B cell (primary cell): ENCODE measurements around the gene CD81. TPM values are rescaled to one million over a fixed set of nuclear protein-coding genes. Genes with fewer than 3 reads are reported as not detected.

Experiments
- ATAC-seq: fragments of 200-7000 bp; cut with Tn5 transposase; one replicate; pipeline ENCODE4 v1.10.0; 2021; ENCODE audit warnings: low read depth, mild to moderate bottlenecking, moderate number of reproducible peaks, moderate library complexity
- CTCF ChIA-PET: fragments of 350-600 bp; sonication (Branson Sonifier 250); formaldehyde crosslinking; loops from one replicate; lab custom pipeline; 2021; ENCODE audit warnings: antibody characterized with exemption, inconsistent platforms; lab: Charles Lee
- POLR2A ChIA-PET: fragments of 350-600 bp; sonication (Branson Sonifier 250); formaldehyde crosslinking; loops from one replicate; lab custom pipeline; 2021; ENCODE audit warnings: antibody characterized with exemption; lab: Charles Lee
- DNase-seq: peaks from one replicate; pipeline ENCODE4 v3.0.0; 2013
- H2AFZ ChIP-seq: 2 replicates; pipeline ENCODE4 v1.6.1; 2012; ENCODE audit warnings: mild to moderate bottlenecking, low read depth, low read length; ENCODE audit not compliant: insufficient read depth, poor library complexity, severe bottlenecking
- H3K27ac ChIP-seq, 2 donors: 1 replicate in 1 of 2; 2 replicates in 1 of 2; pipeline ENCODE4 v1.5.1; 2012 to 2013; ENCODE audit warnings: low read length in 2 of 2, mild to moderate bottlenecking in 2 of 2, moderate library complexity in 1 of 2
- H3K27me3 ChIP-seq, 4 experiments: fragments of 200-600 bp in 1 of 4; sonication (generic) in 1 of 4; replicated peaks in 1 of 4; 1 replicate in 2 of 4; 2 replicates in 2 of 4; pipeline versions ENCODE4 v1.6.1 to v1.7.0; 2013 to 2016; ENCODE audit warnings: low read length in 3 of 4, mild to moderate bottlenecking in 2 of 4, mixed read lengths in 1 of 4, moderate library complexity in 1 of 4; ENCODE audit not compliant: insufficient read depth in 4 of 4, control insufficient read depth in 3 of 4; ENCODE audit errors: control extremely low read depth in 1 of 4
- H3K36me3 ChIP-seq, 2 experiments: replicated peaks in 1 of 2; 1 replicate in 1 of 2; 2 replicates in 1 of 2; pipeline versions ENCODE4 v1.6.1 to v1.7.1; 2013; ENCODE audit warnings: low read length in 1 of 2; ENCODE audit not compliant: insufficient read depth in 2 of 2, control insufficient read depth in 1 of 2; ENCODE audit errors: control extremely low read depth in 1 of 2, extremely low read depth in 1 of 2
- H3K4me1 ChIP-seq, 2 donors: fragments of 200-600 bp in 1 of 2; sonication (generic) in 1 of 2; 1 replicate in 1 of 2; 2 replicates in 1 of 2; pipeline versions ENCODE4 v1.5.1 to v1.6.1; 2013 to 2017; ENCODE audit warnings: low read length in 2 of 2; ENCODE audit not compliant: control insufficient read depth in 2 of 2, insufficient read depth in 2 of 2
- H3K4me2 ChIP-seq: replicated peaks from 2 replicates; pipeline ENCODE3; 2012; ENCODE audit warnings: mild to moderate bottlenecking, low read depth, low read length; ENCODE audit not compliant: poor library complexity, severe bottlenecking
- H3K4me3 ChIP-seq, 5 experiments: fragments of 200-600 bp in 1 of 5; sonication (generic) in 1 of 5; 1 replicate in 3 of 5; 2 replicates in 2 of 5; pipeline versions ENCODE4 v1.5.1 to v1.7.0; 2011 to 2016; ENCODE audit warnings: low read length in 4 of 5, mild to moderate bottlenecking in 4 of 5, low read depth in 2 of 5, control low read depth in 1 of 5, moderate library complexity in 1 of 5; ENCODE audit not compliant: insufficient read depth in 1 of 5; ENCODE audit errors: control extremely low read depth in 1 of 5, extremely low read depth in 1 of 5
- H3K79me2 ChIP-seq: fragments of 200-600 bp; sonication (generic); one replicate; pipeline ENCODE4 v1.6.0; 2016; ENCODE audit warnings: low read length; ENCODE audit not compliant: control insufficient read depth, insufficient read depth
- H3K9ac ChIP-seq: fragments of 200-600 bp; sonication (generic); 2 replicates; pipeline ENCODE4 v1.6.1; 2017; ENCODE audit warnings: mild to moderate bottlenecking, low read length, moderate library complexity
- H3K9me3 ChIP-seq, 3 donors: one replicate each; pipeline versions ENCODE4 v1.6.1 to v1.7.1; 2013; ENCODE audit warnings: low read length in 2 of 3; ENCODE audit not compliant: control insufficient read depth in 2 of 3, insufficient read depth in 1 of 3; ENCODE audit errors: control extremely low read depth in 1 of 3
- H4K20me1 ChIP-seq: 2 replicates; pipeline ENCODE4 v1.6.0; 2012; ENCODE audit warnings: mild to moderate bottlenecking, low read length; ENCODE audit not compliant: insufficient read depth, control insufficient read depth, poor library complexity, severe bottlenecking
- H3K27ac Mint-ChIP-seq: one replicate; pipeline ENCODE4 v1.8.0; 2021; ENCODE audit warnings: mixed read lengths
- H3K27me3 Mint-ChIP-seq: one replicate; pipeline ENCODE4 v1.8.0; 2021; ENCODE audit warnings: mixed read lengths
- H3K4me1 Mint-ChIP-seq: one replicate; pipeline ENCODE4 v1.8.0; 2021; ENCODE audit warnings: mixed read lengths
- H3K4me3 Mint-ChIP-seq: one replicate; pipeline ENCODE4 v1.8.0; 2021; ENCODE audit warnings: mixed read lengths
- H3K9me3 Mint-ChIP-seq: one replicate; pipeline ENCODE4 v1.8.0; 2022; ENCODE audit warnings: mixed read lengths; ENCODE audit not compliant: insufficient read depth
- CTCF ChIP-seq: fragments of 200-600 bp; IDR thresholded peaks from one replicate; pipeline ENCODE4 v1.8.0; 2022; ENCODE audit warnings: antibody characterized with exemption, mild to moderate bottlenecking
- EZH2 ChIP-seq: IDR thresholded peaks from 2 replicates; pipeline ENCODE4 v1.6.1; 2012; ENCODE audit warnings: borderline replicate concordance, low read depth, mild to moderate bottlenecking, moderate library complexity, low read length; ENCODE audit not compliant: insufficient read depth, poor library complexity, severe bottlenecking
- WGBS: methylation state at CpG from one replicate; pipeline ENCODE4 v1.1.5; 2013; ENCODE audit warnings: missing lambda C conversion rate; ENCODE audit not compliant: insufficient coverage; 5-methylcytosine and 5-hydroxymethylcytosine counted together
- intact Hi-C: fragments of 100-400 bp; cut with micrococcal nuclease; formaldehyde crosslinking; loops from one replicate; pipeline ENCODE4 v1.10.0; 2022
- polyA plus RNA-seq: library from polyadenylated mRNA; depleted of rRNA; stranded (reverse); fragments of >200 nt; gene quantifications from 2 replicates; pipeline ENCODE4 v1.2.3, GENCODE V29; 2012
- total RNA-seq, 2 donors: library from RNA; stranded (reverse); fragments of 120-200 nt in 1 of 2; gene quantifications; 1 replicate in 1 of 2; 2 replicates in 1 of 2; pipeline versions ENCODE4 v1.2.3 to v1.2.4, GENCODE V29; 2013 to 2022

The CD81 gene
- total and polyA plus RNA-seq, 2 donors (not counting 1 experiment from before 2014, with no cell fraction given) = 253 to 361 TPM

DNA sequence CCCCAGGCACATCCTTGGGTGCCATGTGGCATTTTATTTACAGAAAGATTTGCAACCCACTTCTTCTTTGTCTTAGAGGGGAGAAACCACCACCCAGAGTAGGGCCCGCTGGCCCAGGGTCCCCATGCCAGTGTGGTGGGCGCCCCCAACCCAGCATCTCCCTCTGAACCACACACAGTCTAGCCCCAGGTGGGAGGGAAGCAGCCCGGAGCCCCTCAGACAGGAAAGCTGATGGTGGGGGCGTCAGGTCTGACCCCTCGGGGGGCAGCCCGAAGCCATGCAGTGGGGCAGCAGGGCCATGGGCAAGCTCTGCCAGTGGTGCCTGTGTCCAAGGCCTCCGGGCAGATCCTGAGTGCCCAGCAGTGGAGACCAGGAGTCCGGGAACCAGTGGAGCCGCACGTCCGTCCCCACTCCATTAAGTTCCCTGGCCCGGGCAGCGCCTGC is 55.5 kb downstream of the CD81 start:
- Mint-ChIP-seq H3K27ac (no peak overlapping the region), H3K4me3 (no peak overlapping the region), H3K27me3 (peaks cover 3% of the 10 kb centered on the region), H3K9me3 (no peaks in the 10 kb centered on the region), H3K4me1 (no peaks in the 10 kb centered on the region)
- WGBS = 87% methylated on average over 12 of the region's 13 CpGs
- Histone ChIP-seq H3K9me3 (peaks cover 0 to 13% (median 0%) of the 10 kb centered on the region in 3 donors), H2AFZ (no peak overlapping the region), H3K4me3 (no peak overlapping the region), H3K4me2 (no peak overlapping the region), H3K4me1 (no peaks in the 10 kb centered on the region), H3K27ac (no peak overlapping the region), H3K36me3 (no peaks in the 10 kb centered on the region), H4K20me1 (no peaks in the 10 kb centered on the region), H3K9ac (no peak overlapping the region), H3K79me2 (no peaks in the 10 kb centered on the region), H3K27me3 (peaks cover 0 to 10% (median 1%) of the 10 kb centered on the region in 4 experiments)
- TF ChIP-seq CTCF (no peak), EZH2 (no peak)
- no peak for ATAC-seq
- POLR2A ChIA-PET = no interaction called here
- CTCF ChIA-PET = interaction anchor here (1.0 to 1.3 kb wide), 2 partner anchors 97 to 455 kb away, joined by 3 to 4 read pairs; no protein-coding TSS in a partner anchor
- no peak for DNase-seq
- intact Hi-C loops = no loop called here

GRCh38 chr11:2433106-2433925 is 56.2 kb downstream of the CD81 start:
- Mint-ChIP-seq H3K9me3 (no peaks in the 10 kb centered on the region), H3K27me3 (peaks cover 3% of the 10 kb centered on the region), H3K4me1 (no peaks in the 10 kb centered on the region), H3K4me3 (no peak overlapping the region), H3K27ac (no peak overlapping the region)
- Histone ChIP-seq H3K9me3 (peaks cover 0 to 14% (median 0%) of the 10 kb centered on the region in 3 donors), H3K4me3 (no peak overlapping the region), H3K4me1 (no peaks in the 10 kb centered on the region), H3K27ac (no peak overlapping the region), H3K4me2 (no peak overlapping the region), H3K79me2 (no peaks in the 10 kb centered on the region), H4K20me1 (no peaks in the 10 kb centered on the region), H2AFZ (no peak overlapping the region), H3K27me3 (peaks cover 0 to 10% (median 1%) of the 10 kb centered on the region in 4 experiments), H3K9ac (no peak overlapping the region), H3K36me3 (no peaks in the 10 kb centered on the region)
- TF ChIP-seq EZH2 = no peak
- TF ChIP-seq CTCF = no peak
- DNase-seq = no peak
- POLR2A ChIA-PET = no interaction called here
- intact Hi-C loops = no loop called here
- WGBS = 95% methylated on average over 21 of the region's 22 CpGs
- CTCF ChIA-PET = interaction anchor here (1.0 to 1.3 kb wide), 2 partner anchors 96 to 454 kb away, joined by 3 to 4 read pairs; no protein-coding TSS in a partner anchor
- no peak for ATAC-seq
